ENCODE data around the gene DOHH.

- TF ChIP-seq RAD21 (conservative IDR thresholded peaks at IDR 0.05 in 1 of 2, IDR thresholded peaks at IDR 0.05 in 1 of 2) (no peak), CTCF (IDR thresholded peaks at IDR 0.05) (no peak), POLR2A (IDR thresholded peaks at IDR 0.05; ENCODE audit: low read length) (no peak), KDM5A (IDR thresholded peaks at IDR 0.05) (no peak), BHLHE40 (IDR thresholded peaks at IDR 0.05; ENCODE audit: low read depth, low read length) (no peak), POLR2AphosphoS2 (conservative IDR thresholded peaks at IDR 0.05; ENCODE audit: low read length) (no peak), HMGXB4 (CRISPR knock-in tag; IDR thresholded peaks at IDR 0.05; ENCODE audit: borderline replicate concordance) (no peak), ZNF302 (CRISPR knock-in tag; IDR thresholded peaks at IDR 0.05) (no peak), BCL3 (IDR thresholded peaks at IDR 0.05) (no peak), USF2 (IDR thresholded peaks at IDR 0.05) (no peak), MAZ (IDR thresholded peaks at IDR 0.05; ENCODE audit: borderline replicate concordance, low read depth, low read length) (no peak)
Measured at GRCh38 chr19:3539756-3540118, 39.3 kb upstream of the DOHH start.

All from A549 (cell line).